HG03571 (cell line): ENCODE measurements around the gene RPP14.
"Not testable (repeated sequence)": the region's sequence is repeated elsewhere in the genome, so short reads cannot be mapped to it uniquely, and the experiment has no call there.

Experiments used
- ATAC-seq: cut with Tn5 transposase; IDR thresholded peaks from one replicate; pipeline ENCODE4 v1.9.1; 2021; ENCODE audit not compliant: unreplicated experiment

Gene RPP14

DNA sequence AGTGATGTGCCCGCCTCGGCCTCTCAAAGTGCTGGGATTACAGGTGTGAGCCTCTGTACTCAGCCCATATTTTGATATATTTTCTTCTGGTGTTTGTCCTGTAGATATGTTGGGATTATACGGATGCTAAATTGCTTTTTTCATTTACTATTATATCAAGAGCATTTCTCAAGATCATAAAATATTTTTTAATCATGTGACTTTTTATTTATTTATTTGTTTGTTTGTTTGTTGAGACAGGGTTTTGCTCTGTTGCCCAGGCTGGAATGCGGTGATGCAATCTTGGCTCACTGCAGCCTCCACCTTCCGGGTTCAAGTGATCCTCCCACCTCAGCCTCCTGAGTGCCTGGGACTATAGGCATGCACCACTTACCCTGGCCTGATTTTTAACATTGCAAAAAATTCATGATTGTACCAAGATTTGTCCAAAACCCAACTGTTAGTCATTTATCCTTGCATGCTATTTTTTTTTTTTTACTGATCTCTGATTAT, 23.9 kb downstream of the RPP14 start:
- no peak for ATAC-seq

DNA sequence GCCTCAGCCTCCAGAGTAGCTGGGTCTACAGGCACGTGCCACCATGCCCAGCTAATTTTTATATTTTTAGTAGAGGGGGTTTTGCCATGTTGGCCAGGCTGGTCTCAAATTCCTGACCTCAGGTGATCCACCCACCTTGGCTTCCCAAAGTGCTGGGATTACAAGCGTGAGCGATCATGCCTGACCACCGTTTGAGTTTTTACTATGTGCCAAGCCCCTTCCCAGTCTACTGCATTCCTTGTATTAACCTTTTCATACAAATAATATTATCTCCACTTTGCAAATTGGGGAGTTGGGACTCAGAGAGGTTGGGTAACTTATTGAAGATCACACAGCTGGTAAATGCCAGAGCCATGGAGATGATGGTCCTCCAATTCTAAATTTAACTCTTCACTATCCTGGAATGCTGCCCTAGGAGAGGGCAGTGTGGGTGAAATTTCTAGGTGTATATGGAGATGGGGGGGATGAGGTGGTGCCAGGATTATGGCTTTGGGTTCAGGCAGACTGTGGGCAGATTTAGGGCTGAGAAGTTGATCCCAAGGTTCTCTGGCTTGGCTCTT, 25.6 kb downstream of the RPP14 start:
- ATAC-seq, result no peak

DNA sequence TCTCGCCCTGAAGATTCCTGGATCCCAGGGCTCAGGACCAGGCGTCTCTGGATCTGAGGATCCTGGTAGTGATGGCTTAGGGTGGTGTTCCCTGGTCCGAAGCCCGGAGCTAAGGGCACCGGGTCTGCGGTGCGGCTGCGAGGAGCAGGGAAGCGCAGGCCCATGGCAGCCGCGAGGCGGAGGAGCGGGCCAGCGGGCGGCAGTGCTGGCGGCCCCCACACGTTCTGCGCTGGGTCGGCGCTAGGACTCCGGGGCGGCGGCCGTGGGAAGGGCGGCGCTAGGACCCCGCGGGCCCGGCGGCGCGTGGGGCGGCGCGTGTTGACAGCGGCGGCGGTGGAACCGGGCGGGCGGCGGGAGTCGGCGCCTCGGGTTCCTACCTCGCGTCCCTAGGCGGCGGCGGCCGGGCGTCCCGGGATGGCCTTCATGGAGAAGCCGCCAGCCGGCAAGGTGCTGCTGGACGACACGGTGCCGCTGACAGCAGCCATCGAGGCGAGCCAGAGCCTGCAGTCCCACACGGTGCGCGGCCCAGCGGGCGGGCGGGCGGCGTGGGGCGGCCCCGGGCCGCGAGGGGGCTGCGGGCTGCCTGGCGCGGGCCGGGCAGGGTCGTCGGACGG, 26.6 kb downstream of the RPP14 start, which contains the start of gene PXK:
Gene PXK (plus strand): TSS at position 318 of the 614 bp plus-strand sequence. CDS start 97 bp downstream, at position 415.
- peak; percentile 79 for ATAC-seq

DNA sequence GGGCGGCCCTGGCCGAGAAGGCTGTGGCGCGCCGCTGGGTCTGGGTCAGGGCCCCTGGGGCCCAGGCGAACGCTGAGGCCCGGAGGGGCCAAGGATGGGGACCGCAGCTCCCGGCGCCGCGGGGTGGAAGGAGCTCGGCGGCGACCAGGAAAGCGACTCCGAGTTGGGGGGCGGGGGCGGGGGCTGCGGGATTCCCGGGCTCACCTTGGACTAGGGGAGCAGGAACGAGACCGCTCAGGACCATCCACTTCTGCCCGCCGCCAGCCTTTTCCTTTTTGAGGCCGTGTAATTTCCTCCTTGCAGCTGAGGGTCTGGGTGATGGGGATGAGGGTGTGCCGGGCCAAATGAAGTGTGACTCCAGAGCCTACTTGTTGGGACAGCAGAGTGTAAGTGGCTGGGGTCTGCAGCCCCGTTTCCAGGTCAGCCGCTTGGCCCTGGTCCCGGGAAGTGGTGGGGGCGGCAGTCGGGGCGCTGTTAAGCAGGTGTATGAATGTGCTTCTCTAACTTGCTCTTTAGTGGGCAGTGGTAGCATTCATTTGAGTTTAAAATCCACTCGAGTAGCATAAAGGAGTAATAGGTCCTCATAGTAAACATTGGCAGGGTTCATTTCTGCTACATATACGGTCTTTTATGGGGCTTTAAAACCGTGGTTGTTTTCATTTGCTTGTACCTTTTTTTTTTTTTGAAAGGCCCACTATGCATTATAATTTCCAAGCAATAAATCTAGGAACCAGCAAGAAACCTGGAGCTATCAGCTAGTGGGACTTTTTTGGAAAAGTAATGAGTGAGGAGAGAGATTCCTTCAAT, 27.4 kb downstream of the RPP14 start:
- ATAC-seq, result peak; percentile 40

- no peak for ATAC-seq
Observed at GRCh38 chr3:58334013-58334321, 27.9 kb downstream of the RPP14 start.

- ATAC-seq, result no peak
Observed at GRCh38 chr3:58334506-58334884, 28.4 kb downstream of the RPP14 start.

GRCh38 chr3:58335652-58335947, 29.6 kb downstream of the RPP14 start:
- ATAC-seq, result no peak

- ATAC-seq, result no peak
Observed at GRCh38 chr3:58336135-58336882, 30.3 kb downstream of the RPP14 start.

DNA sequence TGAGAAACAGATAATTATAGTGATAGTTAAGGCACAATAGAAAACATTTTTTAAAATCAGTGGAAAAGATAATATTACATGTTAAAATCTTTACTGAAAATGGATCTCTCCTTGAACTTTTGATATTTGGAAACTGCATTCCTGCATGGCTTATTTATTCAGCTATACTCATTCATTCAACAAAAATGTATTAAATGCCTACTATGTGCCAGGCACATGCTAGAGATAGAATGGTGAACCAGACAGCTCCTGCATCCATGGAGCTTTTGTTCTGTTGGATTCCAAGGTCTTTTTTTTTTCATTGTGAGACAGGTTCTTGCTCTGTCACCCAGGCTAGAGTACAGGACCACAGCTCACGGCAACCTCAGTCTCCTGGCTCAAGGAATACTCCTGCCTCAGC, 31.1 kb downstream of the RPP14 start:
- ATAC-seq, result no peak

DNA sequence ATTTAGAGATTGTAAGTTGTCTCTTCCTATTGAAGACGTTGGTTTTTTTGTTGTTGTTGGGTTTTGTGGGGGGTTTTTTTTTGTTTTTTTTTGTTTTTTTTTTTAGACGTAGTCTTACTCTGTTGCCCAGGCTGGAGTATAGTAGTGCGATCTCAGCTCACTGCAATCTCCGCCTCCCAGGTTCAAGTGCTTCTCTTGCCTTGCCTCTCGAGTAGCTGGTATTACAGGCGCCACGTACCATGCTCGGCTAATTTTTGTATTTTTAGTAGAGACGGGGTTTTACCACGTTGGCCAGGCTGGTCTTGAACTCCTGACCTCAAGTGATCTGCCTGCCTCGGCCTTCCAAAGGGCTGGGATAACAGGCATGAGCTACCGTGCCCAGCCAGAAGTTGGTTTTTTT, 33.1 kb downstream of the RPP14 start:
- ATAC-seq, result not testable (repeated sequence)

DNA sequence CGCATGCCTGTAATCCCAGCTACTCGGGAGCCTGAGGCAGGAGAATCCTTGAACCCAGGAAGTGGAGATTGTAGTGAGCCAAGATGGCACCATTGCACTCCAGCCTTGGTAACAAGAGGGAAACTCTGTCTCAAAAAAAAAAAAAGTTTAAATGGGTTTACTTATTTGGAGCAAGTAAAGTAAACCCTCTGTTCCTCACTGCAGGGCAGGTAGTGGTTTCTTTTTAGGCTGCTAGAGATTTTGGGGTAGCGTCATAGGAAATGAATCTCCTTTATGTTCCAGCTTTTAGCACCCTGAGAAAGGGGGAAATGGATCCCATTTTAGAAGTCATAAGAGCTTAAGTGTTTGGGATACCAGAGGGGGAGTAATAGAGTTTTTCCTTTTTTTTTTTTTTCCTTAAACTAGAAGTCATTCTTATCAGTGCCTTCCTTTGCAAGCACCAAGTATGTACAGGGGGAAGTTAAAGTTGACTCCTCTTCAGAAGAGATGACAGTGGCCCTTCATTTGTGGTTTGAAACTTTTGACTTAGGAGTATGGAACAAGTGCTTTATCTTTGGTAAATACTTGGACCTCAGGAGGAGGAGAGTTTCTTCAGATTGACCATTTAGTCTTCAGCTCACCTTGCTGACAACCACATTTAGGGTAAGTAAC, 34.7 kb downstream of the RPP14 start:
- ATAC-seq, result no peak

GRCh38 chr3:58341376-58341775, 35.3 kb downstream of the RPP14 start:
- ATAC-seq, result no peak

GRCh38 chr3:58342676-58343075, 36.6 kb downstream of the RPP14 start:
- no peak for ATAC-seq

GRCh38 chr3:58345457-58345856, 39.4 kb downstream of the RPP14 start:
- no peak for ATAC-seq

DNA sequence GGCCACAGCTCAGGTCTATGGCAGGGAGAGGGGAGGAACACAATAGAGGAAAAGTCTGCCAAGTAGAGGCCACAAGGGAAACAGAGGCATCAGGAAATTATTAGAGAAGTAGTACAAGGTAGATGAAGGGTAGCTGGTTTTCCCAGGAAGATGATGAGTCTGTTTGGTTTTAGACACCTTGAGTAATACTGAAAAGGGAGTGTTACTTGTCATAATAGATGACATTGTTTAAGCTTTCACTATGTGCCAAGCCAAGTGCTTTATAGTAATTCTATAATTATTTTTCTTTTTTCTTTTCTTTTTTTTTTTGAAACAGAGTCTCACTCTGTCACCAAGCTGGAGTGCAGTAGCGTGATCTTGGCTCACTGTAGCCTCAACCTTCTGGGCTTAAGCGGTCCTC, 40.3 kb downstream of the RPP14 start:
- ATAC-seq, result no peak

DNA sequence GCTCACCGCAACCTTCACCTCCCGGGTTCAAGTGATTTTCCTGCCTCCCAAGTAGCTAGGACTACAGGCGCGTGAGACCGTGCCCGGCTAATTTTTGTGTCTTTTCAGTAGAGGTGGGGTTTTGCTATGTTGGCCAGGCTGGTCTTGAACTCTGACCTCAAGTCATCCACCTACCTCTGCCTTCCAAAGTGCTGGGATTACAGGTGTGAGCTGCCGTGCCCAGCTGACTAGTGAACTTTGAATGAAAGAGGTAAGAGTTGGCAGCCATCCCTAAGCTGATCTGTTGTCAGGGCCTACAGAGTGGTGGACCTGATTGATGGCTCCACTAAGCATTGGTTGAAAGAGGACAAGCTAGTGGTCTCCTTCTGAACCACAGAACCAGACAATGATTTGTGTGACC, 41.9 kb downstream of the RPP14 start:
- no peak for ATAC-seq

DNA sequence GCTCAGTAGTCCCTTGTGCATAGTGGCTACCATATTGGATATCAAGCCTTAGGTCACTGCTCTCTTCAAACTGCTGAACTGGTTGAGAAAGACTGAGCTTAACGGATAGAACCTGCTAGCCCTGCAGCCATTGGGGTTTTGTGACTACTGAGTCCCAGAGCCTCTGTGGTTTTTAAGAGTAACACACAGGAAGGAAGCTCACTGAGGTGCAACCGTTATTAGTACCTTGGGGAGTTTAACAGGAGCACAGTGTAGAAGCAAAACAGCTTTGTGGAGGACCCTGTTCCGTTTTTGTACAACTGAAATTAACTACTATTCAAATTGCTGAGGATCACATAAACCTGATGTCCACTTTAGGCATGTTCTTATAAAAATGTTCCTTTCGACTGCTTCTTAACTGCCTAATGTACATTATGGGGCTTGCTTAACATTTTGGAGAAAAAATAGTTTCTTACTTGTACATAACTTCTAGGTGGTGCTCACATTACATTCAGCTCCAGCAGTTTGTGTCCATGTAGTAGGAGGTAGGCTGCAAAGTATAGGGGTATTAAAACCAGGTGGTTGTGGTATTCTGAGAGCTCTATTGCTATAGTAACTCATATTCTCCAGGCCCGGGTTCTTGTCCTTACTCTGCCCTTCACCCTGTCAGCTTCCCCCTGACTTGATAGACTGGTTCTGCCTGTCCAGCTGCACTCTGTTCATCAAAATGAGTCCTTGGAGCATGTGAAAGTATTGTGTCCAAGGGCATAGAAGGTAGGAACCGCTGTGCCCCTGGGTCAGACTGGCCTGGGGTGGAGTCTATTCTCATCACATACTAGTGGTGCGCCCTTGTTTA, 44.0 kb downstream of the RPP14 start:
- ATAC-seq, result peak; percentile 91

- ATAC-seq, result no peak
Observed at GRCh38 chr3:58350627-58351013, 44.6 kb downstream of the RPP14 start.

GRCh38 chr3:58351920-58352319, 45.9 kb downstream of the RPP14 start:
- ATAC-seq, result no peak

GRCh38 chr3:58352626-58353025, 46.6 kb downstream of the RPP14 start:
- no peak for ATAC-seq
